Neuronal stem cell (in vitro differentiated cells): ENCODE measurements around the gene ACAT2.

Source experiments
- DNase-seq: peaks from one replicate; pipeline ENCODE4 v3.0.0-alpha.2; 2013; ENCODE audit warnings: low spot score
- H2AFZ ChIP-seq: one replicate; pipeline ENCODE4 v1.6.1; 2013; ENCODE audit warnings: mild to moderate bottlenecking, low read length, inconsistent platforms
- H2AK5ac ChIP-seq: 2 replicates; pipeline ENCODE4 v1.6.1; 2013; ENCODE audit warnings: low read depth, mild to moderate bottlenecking, inconsistent platforms, low read length, moderate library complexity, mixed read lengths
- H2BK120ac ChIP-seq: 2 replicates; pipeline ENCODE4 v1.6.1; 2013; ENCODE audit warnings: low read depth, mild to moderate bottlenecking, inconsistent platforms, low read length, moderate library complexity, mixed read lengths
- H2BK12ac ChIP-seq: one replicate; pipeline ENCODE4 v1.6.1; 2013; ENCODE audit warnings: low read length, inconsistent platforms
- H2BK15ac ChIP-seq: 2 replicates; pipeline ENCODE4 v1.6.1; 2013; ENCODE audit warnings: mild to moderate bottlenecking, low read length, inconsistent platforms, mixed read lengths
- H2BK5ac ChIP-seq: one replicate; pipeline ENCODE4 v1.6.1; 2013; ENCODE audit warnings: inconsistent platforms, mild to moderate bottlenecking, low read length, moderate library complexity
- H3K14ac ChIP-seq: one replicate; pipeline ENCODE4 v1.6.1; 2013; ENCODE audit warnings: low read length, inconsistent platforms
- H3K18ac ChIP-seq: 2 replicates; pipeline ENCODE4 v1.6.1; 2013; ENCODE audit warnings: low read length, inconsistent platforms
- H3K23ac ChIP-seq: 2 replicates; pipeline ENCODE4 v1.6.1; 2013; ENCODE audit warnings: low read depth, mild to moderate bottlenecking, mixed read lengths, low read length, inconsistent platforms; ENCODE audit not compliant: poor library complexity
- H3K27ac ChIP-seq: replicated peaks from 3 replicates; pipeline ENCODE4 v1.5.1; 2013; ENCODE audit warnings: low read length, inconsistent platforms
- H3K27me3 ChIP-seq, 3 experiments: 2 replicates each; pipeline ENCODE4 v1.6.1; 2013; ENCODE audit warnings: low read length in 3 of 3, mild to moderate bottlenecking in 2 of 3, inconsistent platforms in 1 of 3, low read depth in 1 of 3, mixed read lengths in 1 of 3, moderate library complexity in 1 of 3; ENCODE audit not compliant: control insufficient read depth in 3 of 3, insufficient read depth in 3 of 3
- H3K36me3 ChIP-seq, 2 donors: replicated peaks in 1 of 2; 2 replicates each; pipeline ENCODE4 v1.6.1; 2013; ENCODE audit warnings: low read length in 2 of 2; ENCODE audit not compliant: control insufficient read depth in 2 of 2, insufficient read depth in 2 of 2
- H3K4ac ChIP-seq: 2 replicates; pipeline ENCODE4 v1.6.1; 2013; ENCODE audit warnings: inconsistent platforms, mild to moderate bottlenecking, low read length, moderate library complexity
- H3K4me1 ChIP-seq, 2 donors: 1 replicate in 1 of 2; 2 replicates in 1 of 2; pipeline ENCODE4 v1.6.1; 2013; ENCODE audit warnings: low read length in 2 of 2, low read depth in 1 of 2; ENCODE audit not compliant: control insufficient read depth in 2 of 2, insufficient read depth in 1 of 2
- H3K4me2 ChIP-seq: one replicate; pipeline ENCODE4 v1.6.1; 2013; ENCODE audit warnings: mild to moderate bottlenecking, low read length, inconsistent platforms; ENCODE audit not compliant: insufficient read depth, poor library complexity, severe bottlenecking
- H3K4me3 ChIP-seq, 2 donors: 2 replicates each; pipeline ENCODE4 v1.5.1; 2013; ENCODE audit warnings: low read length in 2 of 2, mild to moderate bottlenecking in 2 of 2, inconsistent platforms in 1 of 2, moderate library complexity in 1 of 2
- H3K79me1 ChIP-seq: one replicate; pipeline ENCODE4 v1.6.1; 2013; ENCODE audit warnings: low read depth, mild to moderate bottlenecking, inconsistent platforms, low read length, moderate library complexity
- H3K9ac ChIP-seq: one replicate; pipeline ENCODE4 v1.6.1; 2013; ENCODE audit warnings: mild to moderate bottlenecking, low read depth, low read length, inconsistent platforms; ENCODE audit not compliant: poor library complexity
- H3K9me3 ChIP-seq, 2 donors: replicated peaks in 1 of 2; 2 replicates each; pipeline versions ENCODE3 to v1.6.1; 2013; ENCODE audit warnings: low read length in 2 of 2, mild to moderate bottlenecking in 2 of 2, inconsistent platforms in 1 of 2, low read depth in 1 of 2, mixed read lengths in 1 of 2, moderate library complexity in 1 of 2; ENCODE audit not compliant: control insufficient read depth in 2 of 2, insufficient read depth in 1 of 2
- H4K8ac ChIP-seq: one replicate; pipeline ENCODE4 v1.6.1; 2013; ENCODE audit warnings: low read depth, mild to moderate bottlenecking, inconsistent platforms, low read length, moderate library complexity
- H4K91ac ChIP-seq: one replicate; pipeline ENCODE4 v1.6.1; 2013; ENCODE audit warnings: low read length, low read depth, mild to moderate bottlenecking, inconsistent platforms; ENCODE audit not compliant: poor library complexity
- WGBS, 2 donors: extraction: QIAGEN DNeasy Blood & Tissue Kit; methylation state at CpG; one replicate each; pipeline ENCODE4 v1.1.7; 2013; ENCODE audit warnings: missing lambda C conversion rate in 2 of 2, mixed read lengths in 1 of 2; ENCODE audit not compliant: insufficient read length in 2 of 2, insufficient replicate concordance in 1 of 2; ENCODE audit errors: extremely low coverage in 2 of 2; 5-methylcytosine and 5-hydroxymethylcytosine counted together

ACAT2 gene

GRCh38 chr6:159754401-159754800 is 7.4 kb upstream of the ACAT2 start:
- no peak overlapping the region for H2AK5ac ChIP-seq
- no peaks in the 10 kb centered on the region for H3K9me3 ChIP-seq
- H2BK5ac ChIP-seq = no peak overlapping the region
- H3K27me3 ChIP-seq = no peaks in the 10 kb centered on the region
- H2AFZ ChIP-seq = no peak overlapping the region
- peaks cover 30 to 96% of the 10 kb centered on the region in 2 donors for H3K36me3 ChIP-seq
- H3K4me1 ChIP-seq = no peaks in the 10 kb centered on the region
- H4K91ac ChIP-seq = no peak overlapping the region
- no CpG with 5 or more reads among the region's 2 CpGs for WGBS, 2 donors
- H3K14ac ChIP-seq = no peak overlapping the region
- H2BK15ac ChIP-seq = no peak overlapping the region
- no peak overlapping the region for H4K8ac ChIP-seq
- no peak overlapping the region for H3K18ac ChIP-seq
- H3K4ac ChIP-seq = no peak overlapping the region
- H2BK12ac ChIP-seq = no peak overlapping the region
- no peak overlapping the region for H3K23ac ChIP-seq
- no peak overlapping the region for H3K4me3 ChIP-seq
- H3K4me2 ChIP-seq = no peak overlapping the region
- no peak overlapping the region for H3K27ac ChIP-seq
- H3K9ac ChIP-seq = no peak overlapping the region
- no peak overlapping the region for H2BK120ac ChIP-seq
- no peaks in the 10 kb centered on the region for H3K79me1 ChIP-seq
- DNase-seq = no peak

- no peak for DNase-seq
- Histone ChIP-seq H2BK15ac (no peak overlapping the region), H3K4me1 (peaks cover 0 to 4% of the 10 kb centered on the region in 2 donors), H3K18ac (no peak overlapping the region), H3K23ac (no peak overlapping the region), H3K79me1 (no peaks in the 10 kb centered on the region), H3K4me2 (no peak overlapping the region), H3K4ac (no peak overlapping the region), H2AFZ (no peak overlapping the region), H4K8ac (no peak overlapping the region), H2BK5ac (no peak overlapping the region), H3K36me3 (peaks cover 28 to 96% of the 10 kb centered on the region in 2 donors), H3K9ac (no peak overlapping the region), H3K14ac (no peak overlapping the region), H2AK5ac (no peak overlapping the region), H2BK12ac (no peak overlapping the region), H3K9me3 (no peaks in the 10 kb centered on the region), H3K27me3 (no peaks in the 10 kb centered on the region), H2BK120ac (no peak overlapping the region), H4K91ac (no peak overlapping the region), H3K27ac (no peak overlapping the region), H3K4me3 (no peak overlapping the region)
- WGBS, 2 donors = no CpG with 5 or more reads among the region's 15 CpGs
Observed at GRCh38 chr6:159754959-159755914, 6.6 kb upstream of the ACAT2 start.

- Histone ChIP-seq H3K4me3 (no peak overlapping the region), H3K4ac (no peak overlapping the region), H3K27ac (no peak overlapping the region), H3K27me3 (no peaks in the 10 kb centered on the region), H4K91ac (no peak overlapping the region), H3K9me3 (no peaks in the 10 kb centered on the region), H3K9ac (no peak overlapping the region), H3K4me2 (no peak overlapping the region), H2BK5ac (no peak overlapping the region), H2BK12ac (no peak overlapping the region), H3K14ac (no peak overlapping the region), H3K79me1 (no peaks in the 10 kb centered on the region), H3K23ac (no peak overlapping the region), H3K36me3 (peaks cover 25 to 89% of the 10 kb centered on the region in 2 donors), H2AK5ac (no peak overlapping the region), H3K4me1 (peaks cover 7 to 13% of the 10 kb centered on the region in 2 donors), H2BK120ac (no peak overlapping the region), H2AFZ (no peak overlapping the region), H2BK15ac (no peak overlapping the region), H3K18ac (no peak overlapping the region), H4K8ac (no peak overlapping the region)
- WGBS, 2 donors = no CpG with 5 or more reads among the region's 4 CpGs
- no peak for DNase-seq
Observed at GRCh38 chr6:159756508-159756907, 5.3 kb upstream of the ACAT2 start.
